ENCODE results near the gene ZNF99. TPM values are rescaled to one million over a fixed set of nuclear protein-coding genes. Genes with fewer than 3 reads are reported as not detected.
"Not testable (repeated sequence)": the region's sequence is repeated elsewhere in the genome, so short reads cannot be mapped to it uniquely, and the experiment has no call there.

Gene ZNF99
- total and polyA plus RNA-seq, 2 experiments from 2014 or later = 0.03 TPM; not detected in 1

GRCh38 chr19:22702661-22703060 lies 81.3 kb downstream of the ZNF99 start:
- H3K9me2 ChIP-seq (ENCODE audit: insufficient read depth); H3F3A ChIP-seq (replicated peaks; ENCODE audit: low read depth); ATAC-seq; H2AFZ ChIP-seq; H3K27me3 ChIP-seq (ENCODE audit: insufficient read depth); H3K27me3 Mint-ChIP-seq (ENCODE audit: insufficient read depth, low read depth, poor library complexity); DNase-seq (ENCODE audit: low spot score); H3K27ac Mint-ChIP-seq; H3K27ac ChIP-seq (ENCODE audit: low read depth); H3K36me3 ChIP-seq (ENCODE audit: insufficient read depth); H4K20me1 ChIP-seq (replicated peaks; ENCODE audit: insufficient read depth); H3K4me3 ChIP-seq; H3K79me2 ChIP-seq (replicated peaks; ENCODE audit: insufficient read depth); H3K4me1 Mint-ChIP-seq; H3K4me2 ChIP-seq; H3K4me1 ChIP-seq (ENCODE audit: insufficient read depth); H3K4me3 Mint-ChIP-seq: not testable (repeated sequence)
- Mint-ChIP-seq H3K9me3 (peaks cover 84% of the 10 kb centered on the region), H3K36me3 (ENCODE audit: low read depth) (peaks cover 27% of the 10 kb centered on the region)

Small RNAs within 50 kb of the gene (small RNA-seq; reads per million reads assigned to genes)
- gene AC008626.1 (ENCODE audit: low replicate concordance) = not detected
- gene AC008626.2 (ENCODE audit: low replicate concordance) = not detected

Other genes starting within 250 kb of the ZNF99 start
- 0.21 and 0.39 TPM in 2 replicates for gene ZNF492, start 149.8 kb downstream of the ZNF99 start, total RNA-seq (2014; rRNA removed; shearing (Covaris generic))
- 0.10 and 0.26 TPM in 2 replicates for gene ZNF492, start 149.8 kb downstream of the ZNF99 start, polyA plus RNA-seq (2016; fragmentation: Nextera tagmentation; extraction: Ambion mirVana)
- 0.59 TPM in 1 of 2 replicates, not detected in the other for gene ZNF723, start 48.1 kb upstream of the ZNF99 start, total RNA-seq (2014; rRNA removed; shearing (Covaris generic))
- 0.29 TPM in 1 of 2 replicates, not detected in the other for gene ZNF723, start 48.1 kb upstream of the ZNF99 start, polyA plus RNA-seq (2016; fragmentation: Nextera tagmentation; extraction: Ambion mirVana)
- 0.10 TPM in 1 of 2 replicates, not detected in the other for gene ZNF728, start 219.0 kb upstream of the ZNF99 start, total RNA-seq (2014; rRNA removed; shearing (Covaris generic))
- not detected in 2 replicates for gene ZNF728, start 219.0 kb upstream of the ZNF99 start, polyA plus RNA-seq (2016; fragmentation: Nextera tagmentation; extraction: Ambion mirVana)

Measured in GM23338 (cell line).